Measurements from ENCODE around the gene ISOC2. TPM values are rescaled to one million over a fixed set of nuclear protein-coding genes. Genes with fewer than 3 reads are reported as not detected.
"Not testable (repeated sequence)": the region's sequence is repeated elsewhere in the genome, so short reads cannot be mapped to it uniquely, and the experiment has no call there.

Gene ISOC2
- total RNA-seq, 1 donor from 2014 or later: 105 TPM

DNA sequence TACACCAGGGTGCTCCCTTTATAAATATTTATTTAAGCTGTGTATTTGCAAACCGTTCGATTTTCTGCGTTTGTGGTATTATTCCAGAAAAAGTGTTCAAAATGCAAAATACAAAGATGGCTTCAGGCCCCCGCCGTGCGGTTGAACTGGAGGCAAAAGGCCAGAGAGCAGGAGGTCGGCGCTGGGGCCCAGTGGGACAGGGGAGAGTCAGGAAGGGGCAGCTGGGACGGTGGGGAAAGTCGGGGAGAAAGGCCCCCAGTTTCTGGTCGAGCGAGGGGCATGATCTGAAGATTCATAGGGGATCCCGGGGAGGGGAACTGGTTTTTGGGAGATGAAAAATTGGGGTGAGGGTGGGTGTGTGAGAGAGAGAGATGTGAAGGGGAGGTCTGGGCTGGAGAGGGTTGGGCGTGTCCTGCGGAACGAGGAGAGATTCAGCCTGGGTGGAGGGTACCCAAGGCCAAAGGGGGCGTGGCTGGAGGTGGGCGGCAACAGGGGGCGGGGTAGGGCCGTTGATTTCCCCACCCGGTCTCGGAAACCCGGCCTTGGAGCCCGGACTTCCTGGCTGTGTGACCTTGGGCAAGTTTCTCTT is 678 bp downstream of the ISOC2 start:
- DNase-seq (ENCODE audit: low spot score) (peak; percentile 89), ATAC-seq (peak; percentile 74)

GRCh38 chr19:55459950-55460657 is 1.3 kb downstream of the ISOC2 start:
- DNase-seq (ENCODE audit: low spot score) (peak; percentile 46), ATAC-seq (no peak)

- ATAC-seq: no peak
- peak; percentile 44 for DNase-seq (ENCODE audit: low spot score)
Observed at GRCh38 chr19:55459551-55459949, 1.9 kb downstream of the ISOC2 start.

DNA sequence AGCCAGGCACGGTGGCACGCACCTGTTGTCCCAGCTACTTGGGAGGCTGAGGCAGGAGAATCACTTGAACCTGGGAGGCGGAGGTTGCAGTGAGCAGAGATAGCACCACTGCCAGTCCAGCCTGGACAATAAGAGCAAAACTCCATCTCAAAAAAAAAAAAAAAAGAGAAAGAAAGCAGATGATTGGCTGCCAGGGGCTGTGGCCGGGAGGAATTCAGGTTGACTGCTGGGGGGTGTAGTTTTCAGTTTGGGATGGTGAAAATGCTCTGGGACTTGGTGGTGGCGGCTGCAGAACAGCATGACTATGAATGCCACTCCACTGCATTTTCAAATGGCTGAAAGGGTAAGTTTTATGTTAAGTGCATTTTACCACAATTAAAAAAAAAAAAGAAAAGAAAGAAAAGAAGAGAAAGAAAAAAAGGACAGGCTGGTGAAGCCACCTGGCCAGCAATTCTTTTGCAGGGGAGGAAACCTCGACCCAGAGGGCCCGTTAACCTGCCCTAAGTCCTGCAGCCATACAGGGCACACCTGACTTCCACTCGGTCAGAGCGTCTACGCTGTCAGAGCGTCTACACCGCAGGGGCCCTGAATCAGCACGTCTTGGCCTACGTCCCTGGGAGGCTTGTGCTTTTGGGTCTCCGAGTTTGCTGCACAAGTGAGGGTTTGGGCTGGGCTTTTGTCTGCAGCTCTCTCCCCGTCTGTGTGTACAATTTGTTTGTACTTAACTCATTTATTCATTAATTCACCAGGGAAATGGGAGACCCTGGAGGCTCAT is 3.6 kb downstream of the ISOC2 start:
- no peak for DNase-seq (ENCODE audit: low spot score)
- no peak for ATAC-seq

GRCh38 chr19:55456347-55456746 is 5.1 kb downstream of the ISOC2 start:
- no peak for ATAC-seq
- peak; percentile 46 for DNase-seq (ENCODE audit: low spot score)

DNA sequence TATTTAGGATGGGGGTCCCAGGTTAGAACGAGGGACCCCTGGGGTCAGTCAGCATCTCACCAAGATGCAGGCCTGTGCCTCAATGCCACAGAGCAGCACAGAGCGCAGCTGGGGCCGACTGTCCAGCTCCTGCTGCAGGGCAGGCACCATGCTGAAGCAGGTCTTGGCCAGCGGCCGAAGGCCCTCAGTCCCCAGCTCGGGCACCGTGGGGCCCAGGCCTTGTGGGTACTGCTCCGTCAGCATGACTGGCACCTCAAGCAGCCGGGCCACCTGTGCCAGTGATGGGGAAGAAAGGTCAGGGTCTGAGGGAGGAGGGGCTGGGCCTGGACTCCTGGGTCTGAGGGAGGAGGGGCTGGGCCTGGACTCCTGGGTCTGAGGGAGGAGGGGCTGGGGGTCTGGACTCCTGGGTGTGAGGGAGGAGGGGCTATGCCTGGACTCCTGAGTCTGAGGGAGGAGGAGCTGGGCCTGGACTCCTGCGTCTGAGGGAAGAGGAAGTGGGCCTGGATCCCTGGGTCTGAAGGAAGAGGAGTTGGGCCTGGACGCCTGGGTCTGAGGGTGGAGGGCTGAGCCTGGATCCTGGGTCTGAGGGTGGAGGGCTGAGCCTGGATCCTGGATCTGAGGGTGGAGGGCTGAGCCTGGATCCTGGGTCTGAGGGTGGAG is 5.7 kb downstream of the ISOC2 start:
- DNase-seq (ENCODE audit: low spot score) (no peak), ATAC-seq (no peak)

DNA sequence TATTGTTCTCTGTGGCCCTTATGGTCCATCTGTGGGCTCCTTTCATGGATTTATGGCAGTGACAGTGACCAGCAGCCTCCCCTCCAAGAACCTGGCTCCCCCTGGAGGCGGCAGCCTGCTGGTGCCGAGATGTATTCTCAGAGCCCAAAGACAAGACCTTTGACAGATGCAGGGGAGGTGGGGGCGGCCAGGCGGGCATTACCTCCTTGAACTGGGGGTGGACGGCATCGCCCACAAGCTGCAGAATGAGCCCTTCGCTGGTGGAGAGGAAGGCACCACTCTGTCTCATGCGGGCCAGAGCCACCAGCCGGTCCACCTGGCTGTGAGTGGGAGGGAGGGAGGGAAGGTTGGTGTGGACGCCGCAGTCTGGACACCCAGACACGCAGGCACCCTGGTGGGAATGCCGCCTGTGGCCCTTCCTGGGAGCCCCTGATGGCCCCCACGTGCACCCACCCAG is 6.6 kb downstream of the ISOC2 start:
- ATAC-seq (peak; percentile 24), DNase-seq (ENCODE audit: low spot score) (no peak)

- ATAC-seq (peak; percentile 8), DNase-seq (ENCODE audit: low spot score) (no peak)
Observed at GRCh38 chr19:55453511-55454260, 7.8 kb downstream of the ISOC2 start.

GRCh38 chr19:55452749-55453346 is 8.6 kb downstream of the ISOC2 start:
- ATAC-seq (peak; percentile 74), DNase-seq (ENCODE audit: low spot score) (peak; percentile 66)

DNA sequence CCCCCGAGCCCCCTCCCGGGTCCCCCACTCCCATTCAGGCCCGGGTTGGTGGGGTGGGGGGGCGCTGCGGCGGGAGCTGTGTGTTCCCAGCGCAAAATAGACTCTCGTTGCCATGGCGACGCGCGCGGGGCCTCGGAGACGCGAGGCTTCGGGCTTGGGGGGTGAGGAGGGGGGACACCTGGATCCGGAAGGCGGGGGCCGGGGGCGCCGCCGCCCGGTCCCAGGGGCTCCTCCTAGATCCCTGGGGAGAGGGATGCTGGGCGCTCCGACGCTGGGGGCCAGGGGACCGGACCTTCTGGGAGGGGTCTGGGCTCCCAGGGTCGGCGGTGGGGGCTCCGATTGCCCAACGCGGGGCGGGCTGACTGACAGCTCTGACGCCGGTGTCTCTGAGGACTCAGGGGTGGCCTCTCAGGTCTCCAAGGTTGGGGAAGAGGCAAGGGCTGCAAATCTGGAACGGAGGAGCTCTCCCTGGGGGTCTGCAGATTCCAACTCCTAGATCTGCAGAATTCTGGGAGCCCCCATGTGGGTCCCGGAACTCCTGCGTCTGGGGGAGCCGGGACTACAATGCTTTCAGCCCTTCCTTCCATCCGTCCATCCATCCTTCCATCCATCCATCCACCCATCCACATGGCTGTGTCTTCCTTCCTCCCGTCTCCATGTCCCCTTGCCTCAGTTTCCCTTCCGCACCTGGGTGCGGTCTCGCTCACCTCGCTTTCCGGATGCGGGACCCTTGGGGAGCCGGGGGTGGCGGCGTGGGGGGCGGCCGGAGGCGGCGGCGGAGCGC is 9.3 kb downstream of the ISOC2 start:
- DNase-seq (ENCODE audit: low spot score) (no peak), ATAC-seq (no peak)

DNA sequence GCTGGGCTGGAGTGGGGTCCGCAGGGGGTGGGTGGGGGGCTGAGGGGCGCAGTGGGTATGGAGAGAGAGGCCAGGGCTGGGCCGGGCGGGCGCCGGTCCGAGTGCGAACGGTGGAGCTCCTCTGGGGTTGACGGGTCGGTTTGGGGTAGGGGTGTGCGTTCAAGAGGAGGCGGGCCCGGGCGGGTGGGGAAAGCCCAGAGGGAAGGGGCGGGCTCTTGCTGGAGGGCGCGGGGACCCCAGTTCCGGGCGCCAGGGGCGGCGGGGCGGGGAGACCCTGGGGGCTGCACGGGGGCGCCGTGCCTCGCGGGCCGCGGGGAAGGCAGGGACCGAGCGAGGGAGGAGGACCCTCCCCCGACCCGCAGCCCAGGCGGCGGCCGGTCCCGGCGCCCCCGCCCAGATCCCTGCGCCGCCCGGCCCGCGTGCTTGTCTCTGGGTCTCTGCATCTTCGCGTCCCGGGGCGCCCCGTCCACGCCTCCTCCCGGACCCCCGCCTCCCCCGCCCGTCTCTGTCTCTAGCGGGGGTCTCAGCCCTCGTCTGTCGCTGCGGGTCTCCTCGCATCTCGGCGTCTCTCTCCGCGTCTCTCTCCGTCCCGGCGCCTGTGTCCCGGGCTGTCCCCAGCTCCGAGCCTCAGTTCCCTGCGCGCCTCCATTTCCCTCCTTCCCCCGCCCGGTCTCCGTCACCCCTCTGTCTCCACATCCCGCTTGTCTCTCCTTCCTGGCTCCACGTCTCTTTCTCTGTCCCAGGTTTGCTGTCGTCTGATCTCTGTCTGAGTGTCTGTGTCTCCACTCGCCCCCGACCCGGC is 10.1 kb downstream of the ISOC2 start:
- DNase-seq (ENCODE audit: low spot score) (no peak), ATAC-seq (no peak)

DNA sequence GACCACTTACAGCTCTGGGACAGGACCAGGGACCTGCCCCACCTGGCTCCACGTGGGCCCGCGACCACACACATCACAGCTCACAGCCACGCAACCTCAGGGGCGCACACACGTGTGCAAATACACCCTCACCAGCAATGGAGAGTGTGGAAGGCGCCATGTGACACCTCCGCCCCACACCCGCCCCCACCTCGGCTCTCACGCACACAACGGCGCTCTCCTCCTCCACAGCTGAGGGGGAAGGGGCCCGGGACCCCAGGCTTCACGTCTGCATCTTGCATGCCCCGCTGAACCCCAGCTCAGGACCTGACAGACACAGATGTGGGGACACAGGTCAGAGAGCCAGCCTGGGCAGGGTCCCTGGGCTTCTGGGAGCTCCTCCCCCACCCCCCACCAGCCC is 12.0 kb downstream of the ISOC2 start:
- DNase-seq (ENCODE audit: low spot score) (no peak), ATAC-seq (no peak)

DNA sequence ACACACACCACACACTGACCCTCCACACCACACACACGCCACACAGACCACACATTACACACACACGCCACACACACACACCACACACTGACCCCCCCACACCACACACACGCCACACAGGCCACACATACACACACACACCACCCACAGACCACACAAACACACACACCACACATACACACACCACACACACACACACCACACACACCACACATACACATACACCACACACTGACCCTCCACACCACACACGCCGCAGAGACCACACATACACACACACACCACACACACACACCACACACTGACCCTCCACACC is 13.3 kb downstream of the ISOC2 start:
- DNase-seq (ENCODE audit: low spot score); ATAC-seq: not testable (repeated sequence)

GRCh38 chr19:55447421-55448174 is 13.8 kb downstream of the ISOC2 start:
- peak; percentile 59 for ATAC-seq
- DNase-seq (ENCODE audit: low spot score): peak; percentile 46

DNA sequence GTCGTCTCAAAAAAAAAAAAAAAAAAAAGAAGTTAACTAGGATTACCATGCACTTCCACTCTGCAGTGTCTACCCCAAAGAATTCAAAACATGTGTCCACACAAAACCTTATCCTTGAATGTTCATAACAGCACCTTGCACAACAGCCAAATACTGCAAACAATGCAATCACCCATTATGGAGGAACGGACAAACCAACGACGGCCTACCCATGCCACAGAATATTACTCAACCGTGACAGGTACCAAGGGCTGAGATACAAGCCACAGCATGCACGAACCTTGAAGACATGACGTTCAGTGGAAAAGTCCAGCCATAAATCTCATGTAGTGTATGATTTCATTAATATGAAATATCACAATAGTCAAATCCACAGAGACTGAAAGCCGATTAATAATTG is 15.4 kb downstream of the ISOC2 start:
- DNase-seq (ENCODE audit: low spot score) (no peak), ATAC-seq (no peak)

- ATAC-seq (no peak), DNase-seq (ENCODE audit: low spot score) (no peak)
Observed at GRCh38 chr19:55444646-55445045, 16.8 kb downstream of the ISOC2 start.

- no peak for ATAC-seq
- no peak for DNase-seq (ENCODE audit: low spot score)
Observed at GRCh38 chr19:55443824-55444480, 17.5 kb downstream of the ISOC2 start.
